Measurements from ENCODE around the gene PPP4R1.

DNA sequence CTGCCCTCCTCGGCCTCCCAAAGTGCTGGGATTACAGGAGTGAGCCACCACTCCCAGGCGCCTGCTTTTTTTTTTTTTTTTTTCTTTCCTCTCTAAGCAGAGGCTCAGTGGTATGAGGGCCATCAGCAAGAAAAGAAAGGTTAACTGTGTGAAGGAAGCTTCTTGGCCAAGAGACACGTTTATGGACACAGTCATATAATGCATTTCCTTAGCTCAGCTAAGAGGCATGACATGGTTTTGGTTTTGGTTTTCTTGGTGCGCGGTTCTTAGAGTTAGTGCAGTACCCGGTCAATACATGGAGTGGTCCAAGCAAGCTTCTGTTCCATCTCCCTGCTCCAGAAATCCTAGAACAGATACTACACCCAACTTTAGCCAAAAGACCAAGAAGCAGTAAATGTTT lies 96.5 kb downstream of the PPP4R1 start:
- TF ChIP-seq FOXP2 (optimal IDR thresholded peaks at IDR 0.05; ENCODE audit: borderline replicate concordance, extremely low read depth, extremely low read length, insufficient read depth) (no peak), POLR2AphosphoS5 (IDR thresholded peaks at IDR 0.05; ENCODE audit: low read depth, low read length) (no peak), SIN3A (IDR thresholded peaks at IDR 0.05; ENCODE audit: borderline replicate concordance, insufficient read depth, low read length) (no peak)

Data from PFSK-1 (cell line).